Renal cortex interstitium (tissue), 11 donors: ENCODE data around the gene WBP1. TPM values are rescaled to one million over a fixed set of nuclear protein-coding genes. Genes with fewer than 3 reads are reported as not detected.
A peak's percentile ranks its signal among the peaks of the same experiment; 100 is the strongest.
"Not testable (repeated sequence)": the region's sequence is repeated elsewhere in the genome, so short reads cannot be mapped to it uniquely, and the experiment has no call there.

Experiments
- DNase-seq, 11 donors: peaks; one replicate each; pipeline ENCODE4 v3.0.0-alpha.2; 2013; ENCODE audit warnings: low read depth in 9 of 11, low spot score in 4 of 11; ENCODE audit errors: extremely low read depth in 1 of 11
- polyA plus RNA-seq, 3 donors: library from polyadenylated mRNA; unstranded; fragments of 120-200 nt; gene quantifications; one replicate each; pipeline ENCODE4 v1.2.1, GENCODE V29; 2013; ENCODE audit not compliant: insufficient read length in 3 of 3

WBP1 gene
- polyA plus RNA-seq, 3 donors, result 93.7 to 122 (median 117) TPM

GRCh38 chr2:74440378-74441169 lies 17.7 kb upstream of the WBP1 start:
- DNase-seq, result peak in 10 of 11 donors; percentile 74 to 93 (median 88)

DNA sequence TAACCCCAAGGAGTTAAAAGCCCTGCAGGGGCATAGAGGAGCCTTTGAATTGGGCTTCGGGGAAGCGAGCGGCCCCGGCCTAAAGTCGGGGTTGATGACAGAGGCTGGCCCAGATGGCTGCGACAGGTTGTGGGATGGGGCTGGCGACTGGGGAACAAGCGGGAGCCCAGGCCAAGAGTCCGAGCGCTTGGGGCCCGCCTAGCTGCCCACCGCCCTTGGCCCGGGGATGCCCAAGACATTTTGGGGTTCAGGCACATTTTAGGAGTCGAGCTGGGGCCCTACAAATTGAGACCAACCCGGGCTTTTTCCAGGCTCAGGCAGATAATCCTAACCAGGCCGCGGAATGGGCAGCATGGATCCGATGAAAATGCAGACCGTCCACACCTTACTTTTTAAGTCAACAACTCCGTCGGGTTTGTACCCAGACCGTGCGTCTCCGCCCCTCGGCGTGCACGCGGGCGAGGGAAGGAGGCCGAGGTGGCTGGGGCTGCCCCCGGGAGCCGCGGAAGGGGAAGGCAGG lies 17.0 kb upstream of the WBP1 start:
- DNase-seq, result no peak

DNA sequence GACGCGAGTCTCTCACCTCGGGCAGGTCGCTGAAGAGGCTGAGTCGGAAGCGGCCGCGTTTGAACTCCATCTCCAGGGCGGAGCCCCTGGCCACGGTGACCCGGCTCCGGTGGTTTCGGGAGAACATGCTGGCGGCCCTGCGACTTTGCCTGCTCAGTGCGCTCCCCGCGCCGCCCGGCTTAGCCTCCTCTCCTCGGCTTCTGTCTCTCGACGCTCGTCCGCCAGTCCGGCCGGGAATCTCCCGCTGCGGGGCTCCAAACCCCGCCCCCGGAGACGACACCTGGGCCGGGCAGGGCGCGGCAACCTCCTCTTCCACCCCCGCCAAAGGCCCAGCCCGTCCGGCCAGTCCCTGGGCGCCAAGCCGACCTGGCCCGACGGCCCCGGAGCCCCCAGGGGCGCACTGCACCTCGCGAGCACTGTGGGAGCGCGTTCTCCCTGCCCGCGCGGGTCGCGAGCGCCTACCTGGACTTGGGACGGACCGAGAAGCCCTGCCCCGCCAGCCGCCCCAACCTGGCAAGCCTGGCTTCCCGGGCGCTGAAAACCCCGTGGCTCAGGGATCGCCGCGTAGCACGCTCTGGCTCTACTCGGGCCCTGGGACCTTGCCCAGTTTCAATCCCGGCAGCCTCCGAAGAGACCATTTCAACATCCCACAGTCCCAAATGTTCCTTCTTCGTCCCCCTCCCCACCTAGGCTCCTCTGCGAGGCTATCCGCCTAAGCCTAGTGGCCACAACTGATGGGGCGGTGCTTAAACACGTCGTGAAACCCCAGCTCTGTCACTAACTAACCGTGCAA lies 16.4 kb upstream of the WBP1 start, which contains the start of gene RTKN:
Gene RTKN (minus strand): TSS at position 248 of the 793 bp plus-strand sequence. CDS start 121 bp downstream, at position 127.
- DNase-seq, result peak in 2 of 11 donors; percentile 47 to 67

- DNase-seq, result not testable (repeated sequence)
These were observed 15.5 kb upstream of the WBP1 start for GRCh38 chr2:74442483-74443297.

- DNase-seq, result no peak
These were observed 13.5 kb upstream of the WBP1 start for GRCh38 chr2:74444498-74445318.

DNA sequence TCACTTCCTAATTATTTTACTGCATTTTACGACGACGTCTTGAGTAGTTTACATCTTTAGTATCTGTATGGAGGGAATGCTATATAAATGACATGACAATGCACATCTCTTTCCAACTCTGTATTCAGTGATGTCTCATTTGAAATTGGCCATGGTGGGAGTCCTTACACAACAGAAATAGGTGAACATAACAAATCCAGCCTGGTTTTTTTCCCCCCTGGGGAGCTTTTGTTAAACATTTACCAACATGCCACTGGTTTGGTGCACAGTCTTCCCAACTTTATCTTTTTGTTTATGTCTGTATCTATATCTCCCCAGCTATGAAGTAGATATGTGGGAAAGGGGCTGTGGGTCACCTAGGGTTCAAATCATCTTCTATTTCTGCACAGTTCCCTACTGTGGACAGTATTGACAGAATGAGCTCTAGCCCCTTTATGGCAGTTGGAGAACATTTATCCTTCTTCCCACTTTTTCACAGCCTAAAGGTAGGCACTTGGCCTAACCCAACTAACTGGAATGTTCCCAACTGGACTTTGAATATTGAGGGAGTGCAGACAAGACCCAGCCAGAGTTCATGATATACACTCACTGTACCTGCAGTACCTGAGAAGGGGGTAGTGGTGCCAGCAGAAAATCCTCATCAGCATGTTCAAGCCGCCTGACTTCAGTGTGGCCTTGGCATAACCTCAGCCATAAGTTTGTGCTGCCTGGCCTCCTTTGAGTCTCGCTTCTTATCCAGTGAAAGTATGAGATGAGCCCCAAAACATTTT lies 10.8 kb upstream of the WBP1 start:
- no peak for DNase-seq

GRCh38 chr2:74448771-74449170 lies 9.5 kb upstream of the WBP1 start:
- no peak for DNase-seq

GRCh38 chr2:74450570-74451190 lies 7.6 kb upstream of the WBP1 start:
- DNase-seq, result no peak

GRCh38 chr2:74454654-74455511 lies 3.4 kb upstream of the WBP1 start, which contains the start of gene INO80B:
TSS of gene INO80B (plus strand) at chr2:74455087. CDS start at chr2:74455117, 30 bp downstream.
- DNase-seq, result peak; percentile 96 to 100 (median 98)

DNA sequence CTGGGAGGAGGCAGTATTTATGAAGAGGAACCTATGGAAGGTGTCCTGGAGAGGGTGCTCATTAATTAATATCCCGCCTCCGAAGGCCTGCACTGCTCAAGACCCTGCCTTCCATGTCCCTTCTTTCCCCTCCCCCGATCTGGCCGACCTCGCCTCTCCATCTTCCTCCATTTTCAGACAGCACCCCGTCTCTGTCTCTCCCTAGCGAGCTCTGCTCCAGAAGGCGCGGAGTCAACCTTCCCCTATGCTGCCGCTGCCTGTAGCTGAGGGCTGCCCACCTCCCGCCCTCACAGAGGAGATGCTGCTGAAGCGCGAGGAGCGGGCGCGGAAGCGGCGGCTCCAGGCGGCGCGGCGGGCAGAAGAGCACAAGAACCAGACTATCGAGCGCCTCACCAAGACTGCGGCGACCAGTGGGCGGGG lies 1.1 kb upstream of the WBP1 start:
- peak in 1 of 11 donors; percentile 23 for DNase-seq

DNA sequence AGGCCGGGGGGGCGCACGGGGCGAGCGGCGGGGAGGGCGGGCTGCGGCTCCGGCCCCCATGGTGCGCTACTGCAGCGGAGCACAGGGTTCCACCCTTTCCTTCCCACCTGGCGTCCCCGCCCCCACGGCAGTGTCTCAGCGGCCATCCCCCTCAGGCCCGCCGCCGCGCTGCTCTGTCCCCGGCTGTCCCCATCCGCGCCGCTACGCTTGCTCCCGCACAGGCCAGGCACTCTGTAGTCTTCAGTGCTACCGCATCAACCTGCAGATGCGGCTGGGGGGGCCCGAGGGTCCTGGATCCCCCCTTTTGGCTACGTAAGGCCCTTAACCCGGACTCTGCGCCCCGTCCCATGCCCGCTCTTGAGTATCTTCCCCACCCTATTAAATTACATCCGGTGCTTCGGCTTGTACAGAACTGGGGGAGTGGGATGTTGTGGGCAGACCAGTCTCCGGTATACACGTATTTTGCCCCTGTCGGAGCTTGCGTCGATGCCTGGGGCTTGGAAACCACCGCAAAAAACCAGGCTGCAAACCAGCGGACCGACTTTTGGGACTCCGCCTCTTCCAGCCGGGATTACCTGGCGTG lies 598 bp upstream of the WBP1 start:
- peak in 2 of 11 donors; percentile 64 to 68 for DNase-seq

GRCh38 chr2:74458938-74459363 lies 713 bp downstream of the WBP1 start:
- no peak for DNase-seq

DNA sequence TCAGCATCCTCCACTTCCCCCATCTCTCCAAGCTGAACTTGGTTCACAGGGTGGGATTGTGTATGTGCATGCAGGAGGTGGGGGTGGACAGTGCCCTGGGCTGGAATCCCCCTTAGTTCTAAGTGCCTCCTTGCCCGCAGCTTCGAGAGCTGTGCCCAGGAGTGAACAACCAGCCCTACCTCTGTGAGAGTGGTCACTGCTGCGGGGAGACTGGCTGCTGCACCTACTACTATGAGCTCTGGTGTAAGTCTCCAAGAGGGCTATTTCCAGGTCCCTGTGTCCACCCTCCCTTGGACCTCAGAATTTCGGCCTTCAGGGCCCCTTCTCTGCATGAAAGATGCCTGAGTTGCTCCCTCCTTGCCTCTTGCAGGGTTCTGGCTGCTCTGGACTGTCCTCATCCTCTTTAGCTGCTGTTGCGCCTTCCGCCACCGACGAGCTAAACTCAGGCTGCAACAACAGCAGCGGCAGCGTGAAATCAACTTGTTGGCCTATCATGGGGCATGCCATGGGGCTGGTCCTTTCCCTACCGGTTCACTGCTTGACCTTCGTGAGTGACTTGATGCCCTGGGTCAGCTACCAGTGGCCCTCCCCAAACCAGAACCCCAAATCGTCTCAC lies 1.4 kb downstream of the WBP1 start:
- not testable (repeated sequence) for DNase-seq

DNA sequence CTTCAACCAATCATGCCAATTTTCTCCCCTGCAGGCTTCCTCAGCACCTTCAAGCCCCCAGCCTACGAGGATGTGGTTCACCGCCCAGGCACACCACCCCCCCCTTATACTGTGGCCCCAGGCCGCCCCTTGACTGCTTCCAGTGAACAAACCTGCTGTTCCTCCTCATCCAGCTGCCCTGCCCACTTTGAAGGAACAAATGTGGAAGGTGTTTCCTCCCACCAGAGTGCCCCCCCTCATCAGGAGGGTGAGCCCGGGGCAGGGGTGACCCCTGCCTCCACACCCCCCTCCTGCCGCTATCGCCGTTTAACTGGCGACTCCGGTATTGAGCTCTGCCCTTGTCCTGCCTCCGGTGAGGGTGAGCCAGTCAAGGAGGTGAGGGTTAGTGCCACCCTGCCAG lies 1.9 kb downstream of the WBP1 start:
- DNase-seq, result not testable (repeated sequence)
